SH-SY5Y (cell line): ENCODE measurements around the gene KRT86.

Experiments
- GATA2 ChIP-seq: IDR thresholded peaks from 2 replicates; pipeline ENCODE4 v1.6.1; 2011; ENCODE audit warnings: mild to moderate bottlenecking, low read depth, low read length
- GATA3 ChIP-seq: IDR thresholded peaks from 2 replicates; pipeline ENCODE4 v1.6.1; 2011; ENCODE audit warnings: low read depth, mild to moderate bottlenecking, low read length, moderate library complexity

DNA sequence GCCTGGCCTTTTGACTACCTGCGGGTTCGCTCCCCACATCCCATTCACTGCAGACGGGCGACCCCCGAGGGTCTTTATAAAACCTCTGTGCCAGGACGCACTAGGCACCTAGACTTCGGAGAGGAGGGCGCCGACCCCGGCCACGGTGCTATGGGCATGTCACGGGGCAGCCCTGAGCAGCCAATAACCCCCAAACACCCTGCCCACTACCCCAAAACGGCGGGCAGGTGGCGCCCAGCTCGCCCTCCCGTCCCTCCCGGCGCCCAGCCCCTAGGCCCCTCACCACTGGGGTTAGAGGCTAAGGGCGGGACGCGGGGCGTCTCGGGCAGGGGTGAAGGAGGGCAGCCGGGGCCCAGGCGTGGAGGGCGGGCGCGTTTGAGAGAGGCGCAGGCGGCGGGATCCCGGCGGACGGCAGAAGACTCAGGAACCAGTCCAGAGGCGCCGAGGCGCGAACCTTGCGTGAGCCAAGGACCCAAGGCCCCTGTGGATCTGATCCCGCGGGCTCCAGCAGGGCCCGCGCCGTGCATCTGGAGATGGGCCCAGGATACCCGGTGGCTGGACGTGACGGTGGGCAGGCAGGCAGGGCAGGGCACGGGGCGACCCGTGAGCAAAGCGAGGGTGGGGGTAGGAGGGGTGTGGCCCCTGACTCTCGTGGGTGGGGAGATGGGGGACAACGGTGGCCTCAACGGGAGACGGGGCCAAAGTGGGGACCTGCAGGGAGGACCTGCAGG, 81.8 kb downstream of the KRT86 start:
- TF ChIP-seq GATA2 (no peak), GATA3 (no peak)
